Epithelial cell of prostate (primary cell): ENCODE data around the gene NGDN.

Experiments used
- DNase-seq: peaks from one replicate; pipeline ENCODE4 v3.0.0-alpha.2; 2011; ENCODE audit warnings: low read depth, low spot score
- H3K27ac ChIP-seq: fragments of 450-650 bp; 2 replicates; pipeline ENCODE4 v1.5.1; 2017; ENCODE audit warnings: mild to moderate bottlenecking

Gene NGDN

DNA sequence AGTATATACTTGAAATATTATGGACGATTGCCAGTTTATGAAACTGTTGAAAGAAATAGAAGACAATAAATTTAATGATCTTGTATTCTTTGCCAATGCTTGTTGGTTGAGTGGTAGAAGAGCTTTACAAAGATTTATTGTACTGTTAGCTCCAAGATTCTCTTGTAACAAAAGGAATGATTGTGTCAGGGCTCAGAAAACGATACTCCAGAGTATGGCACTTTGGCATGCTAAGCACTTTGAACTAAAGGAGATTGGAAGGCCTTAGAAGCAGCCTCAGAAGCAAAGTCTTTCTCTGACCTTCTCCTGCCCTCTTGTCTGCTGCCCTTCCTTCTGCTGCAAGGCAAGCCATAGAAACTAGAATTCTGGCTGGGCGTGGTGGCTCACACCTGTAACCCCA is 4.2 kb upstream of the NGDN start:
- no peak overlapping the region for H3K27ac ChIP-seq
- DNase-seq, result no peak

DNA sequence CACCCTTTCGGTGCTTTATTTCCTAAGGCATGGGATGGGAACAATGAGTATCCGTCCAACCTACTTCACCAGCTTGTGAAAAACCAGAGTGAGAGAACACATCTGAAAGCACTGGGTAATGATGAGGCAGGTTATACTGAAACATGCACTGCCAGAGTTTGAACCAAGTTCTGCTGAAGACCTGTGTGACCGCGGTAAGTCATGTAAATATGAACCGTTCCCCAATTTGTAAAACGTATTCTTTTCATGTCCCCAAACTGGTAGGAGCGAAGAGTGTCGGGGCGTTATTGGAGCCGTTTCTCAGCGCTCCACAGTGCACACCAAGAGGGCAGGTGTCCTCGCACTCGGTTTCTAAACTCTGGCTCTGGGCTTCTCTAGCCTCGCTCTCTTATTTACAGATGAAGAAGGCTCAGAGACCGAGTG is 788 bp upstream of the NGDN start:
- H3K27ac ChIP-seq, result peak overlapping the region; percentile 51
- no peak for DNase-seq

DNA sequence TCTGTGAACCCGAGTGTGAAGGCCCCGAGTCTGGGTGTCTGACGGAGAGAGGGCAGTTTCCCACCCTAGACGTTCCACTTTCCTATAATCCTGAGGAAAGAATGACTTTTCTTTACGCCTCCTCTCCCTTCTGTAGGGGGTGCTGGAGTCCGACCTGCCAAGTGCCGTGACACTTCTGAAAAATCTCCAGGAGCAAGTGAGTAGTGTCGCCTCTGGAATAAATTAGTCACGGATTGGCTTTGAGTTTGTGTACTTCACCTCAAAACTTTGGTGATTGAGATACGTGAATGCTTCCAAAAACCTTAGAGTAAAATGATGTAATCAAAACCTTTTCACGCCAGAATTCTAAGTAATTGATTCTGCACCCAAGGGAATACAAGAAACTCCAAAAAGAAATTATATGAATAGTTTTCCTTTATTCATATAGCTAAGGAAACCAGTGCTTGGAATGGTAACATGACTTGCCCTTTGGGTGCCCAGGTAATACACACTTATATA is 452 bp downstream of the NGDN start:
- DNase-seq, result no peak
- H3K27ac ChIP-seq, result peak overlapping the region; percentile 51

DNA sequence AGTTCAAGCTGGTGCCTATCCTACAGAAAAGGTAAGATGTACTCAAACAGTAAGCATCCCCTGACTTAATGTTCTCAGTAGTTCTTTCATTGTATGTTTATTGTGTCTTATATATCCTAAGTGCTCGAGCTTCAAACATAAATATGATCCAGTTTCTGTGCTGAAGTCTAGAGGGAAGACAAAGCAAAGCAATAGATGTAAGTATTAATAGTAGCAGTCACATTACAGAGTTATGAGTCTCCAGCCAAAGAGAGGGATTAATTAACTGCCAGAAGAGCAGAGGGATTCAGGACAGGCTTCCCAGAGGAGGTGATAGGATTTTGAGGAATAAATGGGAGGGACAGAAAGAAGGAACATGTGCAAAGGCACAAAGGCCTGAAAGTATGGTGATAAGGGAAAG is 1.4 kb downstream of the NGDN start:
- no peak for DNase-seq
- H3K27ac ChIP-seq, result no peak overlapping the region

DNA sequence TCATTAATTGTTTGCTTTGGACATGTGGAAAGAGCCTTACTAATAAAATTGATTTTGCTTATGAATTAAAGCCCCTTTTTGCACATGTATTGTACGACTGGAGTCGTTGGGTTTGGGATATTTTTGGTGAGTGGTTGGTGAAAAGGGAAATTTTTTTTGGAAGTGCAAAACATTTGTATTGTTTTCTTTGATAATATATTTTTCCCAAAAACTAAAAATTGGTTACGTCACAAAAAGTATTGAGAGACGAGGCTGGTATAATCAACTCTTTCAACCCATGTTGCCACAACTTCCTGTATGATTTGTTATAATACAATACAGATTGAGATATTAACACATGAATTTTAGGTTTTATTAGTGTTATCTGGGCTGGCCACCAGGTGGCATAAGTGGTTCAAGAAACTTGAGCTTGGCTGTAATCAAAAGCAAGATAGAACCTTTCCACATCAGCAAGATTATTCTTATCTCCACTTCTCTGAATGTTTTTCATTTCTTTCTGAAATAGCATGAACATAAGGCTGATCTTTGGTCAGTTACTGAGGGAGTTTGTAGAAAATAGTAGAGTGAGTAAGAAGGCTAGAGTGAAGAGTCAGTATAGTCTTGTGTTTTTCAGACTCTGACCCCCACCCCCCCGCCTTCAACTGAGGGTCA is 8.7 kb downstream of the NGDN start:
- DNase-seq, result no peak
- H3K27ac ChIP-seq, result no peak overlapping the region

DNA sequence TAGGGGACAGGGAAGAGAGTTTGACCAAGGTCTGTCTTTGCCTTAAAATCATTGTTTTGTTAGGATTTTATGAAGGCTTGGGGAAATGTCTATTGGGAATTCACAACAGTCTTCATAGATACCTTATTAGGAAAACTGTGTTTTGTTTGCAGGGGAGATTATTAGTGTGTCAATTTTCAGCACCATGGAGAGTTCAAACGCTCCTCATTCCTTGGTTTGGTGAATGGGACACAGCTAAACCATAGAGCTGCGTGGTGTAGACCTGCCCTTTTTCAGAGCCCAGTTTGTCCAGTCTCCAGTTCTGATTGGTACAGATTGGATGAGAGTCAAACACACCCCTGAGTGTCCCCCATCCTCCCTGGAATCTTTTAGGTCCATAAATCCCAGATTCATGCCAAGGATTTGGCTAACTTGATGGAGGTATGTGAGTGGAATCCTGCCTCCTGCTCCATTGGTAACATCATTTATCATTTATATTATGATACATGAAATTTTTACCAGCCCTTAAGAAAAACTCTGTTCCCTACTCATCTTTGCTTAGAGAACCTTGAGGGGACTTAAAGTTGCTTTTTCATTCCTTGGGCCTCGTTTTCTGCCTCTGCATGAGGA is 12.0 kb downstream of the NGDN start:
- no peak for DNase-seq

DNA sequence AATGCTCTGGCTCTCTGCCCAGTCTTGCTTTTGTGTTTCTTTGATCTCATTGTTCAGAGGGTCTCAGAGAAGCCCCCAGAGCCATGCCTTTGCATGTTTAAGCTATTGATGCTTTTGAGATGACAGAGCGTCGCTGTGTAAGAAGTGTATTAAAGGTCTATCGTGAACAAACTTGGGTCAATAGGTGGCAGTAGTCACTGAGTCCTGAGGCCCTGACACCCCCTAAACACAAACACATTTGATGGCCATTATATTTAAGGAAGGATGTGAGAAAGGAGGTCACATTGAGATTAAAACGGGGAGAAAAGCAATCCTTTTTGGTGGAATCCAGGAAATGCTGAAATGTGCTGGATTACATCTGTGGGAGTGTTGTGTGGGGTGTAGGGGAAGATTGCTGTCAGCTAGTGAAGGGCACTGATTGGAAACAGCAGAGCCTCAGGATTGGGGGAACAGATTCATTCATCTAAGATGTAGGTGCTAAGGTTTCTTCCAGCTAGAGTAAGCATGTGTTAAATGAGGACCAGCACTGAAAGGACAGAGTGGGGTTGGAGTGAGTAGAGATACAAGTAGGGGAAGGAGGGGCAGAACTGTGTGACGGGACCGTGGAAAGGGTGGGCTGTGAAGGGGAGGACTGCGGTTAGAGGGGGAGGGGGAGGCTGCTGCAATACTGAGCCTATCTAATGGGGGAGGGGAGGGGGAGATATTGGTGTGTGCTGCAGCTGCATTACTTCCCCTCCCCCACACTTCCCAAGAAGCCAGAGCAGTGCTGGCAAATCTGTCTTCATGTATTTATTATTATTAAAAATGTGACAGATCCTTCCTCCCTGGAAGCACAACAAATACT is 12.7 kb downstream of the NGDN start:
- no peak for DNase-seq
- H3K27ac ChIP-seq, result no peak overlapping the region

More for the DNA sequence above, 12.0 kb downstream of the NGDN start:
- no peak overlapping the region for H3K27ac ChIP-seq

DNA sequence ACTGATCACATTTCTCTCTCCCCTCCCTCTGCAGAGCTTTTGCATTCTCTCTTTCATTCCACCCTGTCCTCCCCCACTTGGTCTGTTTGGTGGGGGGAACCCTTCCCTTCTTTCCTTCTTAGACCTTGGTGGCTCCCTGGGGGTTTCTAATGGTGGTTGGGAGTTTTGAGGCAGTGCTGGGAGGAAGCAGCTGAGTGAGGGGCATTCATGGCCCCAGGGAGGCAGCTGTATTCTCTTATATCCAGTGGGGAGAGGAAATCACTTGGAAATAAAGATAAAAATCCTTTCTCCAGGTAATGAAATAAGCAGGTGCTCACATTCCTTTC is 13.3 kb downstream of the NGDN start:
- no peak for DNase-seq

DNA sequence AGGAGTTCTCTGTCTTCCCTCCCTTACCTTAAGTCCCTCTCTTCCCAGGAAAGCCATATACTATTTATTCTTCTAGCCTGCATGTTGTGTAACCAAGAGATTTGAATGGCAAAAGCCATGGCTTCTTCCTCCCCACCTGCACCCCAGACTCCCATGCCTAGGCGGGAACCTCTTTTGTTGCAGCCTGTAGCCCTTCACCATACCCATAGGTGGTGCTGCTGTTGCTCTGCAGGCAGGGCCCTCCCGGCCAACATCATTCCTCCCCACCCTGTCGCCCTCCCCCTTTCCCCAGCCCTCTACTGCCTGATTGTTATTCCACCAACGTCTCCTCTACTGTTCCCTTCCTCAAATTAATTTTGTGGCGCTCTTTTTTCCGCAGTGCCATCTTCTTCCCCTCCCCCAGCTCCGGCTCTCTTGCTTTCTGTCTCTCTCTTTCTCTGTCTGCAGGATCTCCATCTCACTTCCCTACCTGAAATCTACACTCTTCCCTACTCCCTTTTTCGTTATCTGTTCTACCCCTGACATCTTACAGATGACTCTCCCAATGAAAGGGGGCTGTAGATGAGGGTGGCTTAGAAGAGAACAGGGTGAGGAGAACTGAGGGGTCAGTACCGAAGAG is 13.8 kb downstream of the NGDN start:
- DNase-seq, result no peak
- no peak overlapping the region for H3K27ac ChIP-seq

More for the DNA sequence above, 13.3 kb downstream of the NGDN start:
- H3K27ac ChIP-seq, result no peak overlapping the region

DNA sequence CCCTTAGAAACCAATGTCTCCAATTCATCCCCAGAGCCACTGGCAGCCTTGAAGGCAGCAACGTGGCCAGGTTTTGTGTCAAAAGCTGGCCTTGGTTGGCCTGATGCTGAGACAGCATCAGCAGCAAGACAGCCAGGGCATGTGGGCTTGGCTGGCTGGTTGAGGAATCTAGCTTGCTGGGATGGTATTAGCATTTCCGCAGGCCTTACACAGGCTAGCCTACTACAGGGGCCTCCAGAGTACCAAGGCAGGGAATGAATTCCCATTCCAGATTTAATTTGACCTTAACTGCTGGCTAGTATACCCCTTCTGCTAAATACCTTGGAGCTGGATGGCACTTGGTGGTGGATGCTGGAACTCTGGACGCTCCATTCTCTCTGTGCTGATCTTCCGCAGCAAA is 15.8 kb downstream of the NGDN start:
- DNase-seq, result no peak
- no peak overlapping the region for H3K27ac ChIP-seq

DNA sequence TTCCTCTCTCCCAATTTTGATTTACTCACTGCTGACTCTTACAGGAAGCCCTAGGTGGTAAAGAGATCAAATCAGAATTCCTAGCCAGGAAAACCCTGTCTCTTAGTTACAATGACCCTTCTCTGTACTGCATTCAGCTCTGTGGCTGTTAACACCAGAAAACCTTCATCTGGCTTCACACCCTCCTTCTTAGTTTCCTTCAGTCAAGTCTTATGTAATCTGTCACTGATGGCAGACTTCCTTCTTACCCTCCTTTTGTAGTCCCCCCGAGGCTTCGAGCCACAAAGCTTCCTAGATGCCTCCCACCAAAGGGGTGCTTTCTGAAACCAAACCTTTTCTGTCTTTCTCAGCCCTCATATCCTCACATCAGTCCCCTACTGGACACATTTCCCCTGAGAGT is 16.5 kb downstream of the NGDN start:
- no peak overlapping the region for H3K27ac ChIP-seq
- no peak for DNase-seq

DNA sequence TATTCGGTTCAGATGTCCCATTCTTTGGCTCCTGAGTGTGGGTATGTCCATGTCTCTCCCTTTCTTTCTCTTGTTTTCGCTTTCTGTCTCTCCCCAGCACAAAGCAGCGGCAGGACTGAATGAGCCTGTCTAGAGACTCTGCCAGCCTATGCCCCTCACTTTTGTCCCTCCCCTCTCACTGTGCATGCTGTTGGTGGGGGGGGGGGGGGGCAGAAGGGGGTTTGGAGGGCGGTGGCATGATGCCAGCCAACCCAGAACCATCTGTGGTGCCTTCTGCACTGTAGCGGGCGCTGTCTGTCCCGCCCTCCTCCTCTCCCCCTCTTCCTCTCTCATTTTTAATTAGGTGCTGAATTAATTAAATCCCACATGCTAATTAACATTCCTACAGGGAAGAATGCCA is 17.7 kb downstream of the NGDN start:
- DNase-seq, result no peak

DNA sequence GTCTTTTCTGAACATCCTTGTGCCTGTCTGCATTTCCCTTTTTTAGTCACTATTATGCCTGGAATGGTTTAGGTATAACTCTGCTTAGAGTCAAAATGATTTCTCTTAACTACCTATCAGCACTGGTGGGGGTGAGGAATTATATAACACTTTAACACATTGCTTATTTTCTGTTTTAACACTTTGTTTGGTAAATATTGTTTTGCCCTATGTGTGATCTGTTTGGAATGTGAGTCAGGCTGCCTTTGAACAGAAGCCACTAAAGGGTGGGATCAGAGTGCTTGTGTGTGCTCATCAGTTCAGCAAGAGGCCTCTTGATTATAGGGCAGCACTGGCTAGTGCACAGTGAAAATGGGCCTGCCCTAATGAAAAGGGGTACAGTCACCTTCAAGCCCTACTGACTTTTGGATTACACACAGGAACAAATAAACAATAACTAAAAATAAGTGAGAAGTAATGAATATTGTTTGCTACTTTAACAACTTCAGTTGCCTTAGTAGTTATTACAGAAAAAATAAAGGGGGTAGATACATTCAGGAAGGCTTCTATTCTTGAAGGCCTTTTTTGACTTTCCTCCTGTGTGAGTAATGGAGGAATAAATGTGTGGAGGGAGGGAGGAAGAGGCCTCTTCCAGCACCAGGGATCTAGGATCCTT is 23.2 kb downstream of the NGDN start:
- H3K27ac ChIP-seq, result no peak overlapping the region
- DNase-seq, result no peak

More for the DNA sequence above, 17.7 kb downstream of the NGDN start:
- no peak overlapping the region for H3K27ac ChIP-seq

DNA sequence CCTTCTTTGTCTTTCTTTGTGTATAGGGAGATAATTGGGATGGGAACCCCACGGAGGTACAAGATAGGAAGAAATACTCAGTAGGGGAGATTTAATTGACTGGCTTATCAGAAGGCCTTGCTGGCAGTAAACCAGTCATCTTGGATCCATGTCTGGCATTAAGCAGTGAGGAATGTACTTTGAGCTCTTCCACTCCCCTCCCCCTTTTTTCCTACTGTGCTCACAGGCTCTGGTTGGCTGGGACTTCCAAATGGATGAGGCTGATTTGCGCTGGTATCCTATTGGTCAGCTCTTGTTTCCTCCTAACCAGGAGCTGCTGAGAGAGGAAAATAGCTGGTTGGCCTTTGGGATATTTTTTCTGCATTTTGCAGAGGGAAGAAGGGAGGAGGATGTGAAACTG is 24.7 kb downstream of the NGDN start:
- H3K27ac ChIP-seq, result no peak overlapping the region
- no peak for DNase-seq

DNA sequence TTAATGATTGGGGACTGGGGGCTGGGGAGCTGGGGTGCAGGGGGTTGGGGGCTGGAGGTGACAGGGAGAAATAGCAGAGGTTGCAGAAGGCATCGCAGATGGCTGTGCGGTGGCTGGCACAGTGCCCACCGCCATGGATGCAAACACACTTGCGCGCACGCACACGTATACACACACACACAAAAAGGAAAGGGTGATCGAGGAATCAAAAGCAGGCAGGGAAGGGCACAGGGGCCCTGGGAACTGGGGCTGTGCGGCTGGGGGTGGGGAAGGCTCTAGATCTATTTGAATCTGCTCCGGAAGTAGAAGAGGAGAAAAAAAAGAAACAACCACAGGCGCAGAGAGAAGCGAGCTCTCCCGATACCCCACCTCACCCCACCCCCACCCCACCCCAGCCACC is 42.7 kb downstream of the NGDN start:
- DNase-seq, result no peak

DNA sequence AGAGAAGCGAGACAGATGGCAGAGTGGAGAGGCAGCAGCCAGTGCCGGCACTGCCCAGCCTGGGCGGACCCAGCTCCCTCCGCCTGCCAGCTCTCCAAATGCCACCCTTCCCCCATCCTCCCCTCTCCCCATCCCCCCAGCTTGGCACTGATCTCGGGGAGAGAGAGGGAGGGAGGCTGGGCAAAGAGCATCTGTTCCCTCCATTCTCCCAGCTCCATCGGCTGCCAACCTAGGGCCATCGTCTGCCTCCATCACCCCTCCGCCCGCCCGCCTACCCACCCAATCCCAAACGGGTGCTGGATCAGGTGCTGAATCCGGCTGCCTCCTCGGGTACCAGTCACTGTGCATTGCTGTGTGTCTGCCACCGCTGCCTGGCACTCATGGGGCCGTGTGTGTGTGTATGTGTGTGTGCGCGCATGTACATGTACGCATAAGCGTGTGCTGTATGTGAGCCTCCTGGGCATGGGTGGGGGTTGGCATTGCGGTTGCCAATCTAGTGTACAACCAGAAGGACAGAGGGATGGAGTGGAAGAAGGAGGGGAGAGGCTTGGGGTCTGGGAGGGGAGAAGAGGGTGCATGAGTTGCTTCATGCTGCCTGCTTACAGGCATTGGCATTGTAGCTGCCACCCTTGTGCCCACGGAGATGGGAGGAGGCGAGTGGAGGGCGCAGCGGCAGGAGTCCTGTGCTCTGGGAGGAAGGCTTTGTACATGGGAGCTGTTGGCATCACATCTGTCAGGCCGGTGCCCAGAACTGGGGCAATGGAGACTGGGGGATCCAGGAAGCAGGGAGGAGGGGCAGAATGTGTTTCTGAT is 43.7 kb downstream of the NGDN start:
- H3K27ac ChIP-seq, result no peak overlapping the region
- DNase-seq, result no peak

More for the DNA sequence above, 42.7 kb downstream of the NGDN start:
- no peak overlapping the region for H3K27ac ChIP-seq

DNA sequence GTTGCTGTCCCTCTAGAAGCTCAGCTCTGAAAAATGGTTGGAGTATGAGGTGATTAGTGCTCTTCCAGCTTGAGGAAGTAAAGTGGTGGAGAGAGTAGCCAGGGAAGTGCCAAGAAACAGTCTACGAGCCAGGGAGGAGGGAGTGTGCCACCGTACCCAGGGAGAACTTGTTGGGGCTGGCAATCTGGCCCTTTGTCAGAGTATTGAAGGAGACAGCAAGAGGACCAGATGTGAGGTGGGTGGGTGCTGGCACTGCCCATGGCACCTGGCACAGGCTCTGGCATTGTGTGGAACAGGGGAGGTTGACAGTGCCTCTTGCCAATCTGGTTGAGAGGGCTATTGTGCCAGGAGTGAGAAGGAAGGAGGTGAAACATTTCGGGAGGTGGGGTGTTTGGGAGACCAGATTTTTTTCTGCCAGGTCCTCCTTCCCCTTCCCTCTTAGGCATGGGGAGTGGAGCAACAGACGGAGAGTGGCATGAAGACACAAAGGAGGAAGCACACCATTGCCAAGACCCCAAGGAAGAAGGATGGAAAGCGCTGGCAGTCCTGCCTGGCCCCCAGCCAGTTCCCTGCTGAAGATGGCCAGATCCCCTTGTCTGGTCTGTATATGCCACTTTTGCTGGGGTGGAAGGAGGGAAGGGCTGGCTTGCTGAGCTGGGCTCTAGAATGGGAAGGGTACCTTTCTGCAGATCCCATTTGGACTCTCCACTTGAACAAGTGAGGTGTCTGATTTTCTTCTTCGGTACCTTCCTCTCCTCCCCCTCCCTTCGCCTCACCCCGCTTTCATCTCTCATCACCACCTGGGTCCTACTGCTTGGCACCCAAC is 44.5 kb downstream of the NGDN start:
- no peak for DNase-seq
- no peak overlapping the region for H3K27ac ChIP-seq

DNA sequence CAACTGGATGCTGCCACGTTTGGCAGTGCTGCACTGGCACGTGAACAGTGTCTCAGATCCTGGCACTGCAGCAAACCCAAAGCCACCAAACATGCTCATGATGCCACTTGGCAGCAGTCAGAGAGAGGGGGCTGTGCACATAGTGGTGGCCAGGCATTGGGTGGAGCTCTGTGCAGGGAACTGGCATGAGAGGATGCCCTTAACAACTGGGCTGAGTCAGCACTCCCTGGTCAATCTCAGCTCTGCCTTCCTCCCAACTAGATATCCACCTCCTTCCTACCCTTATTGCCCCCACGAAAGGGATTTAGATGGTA is 45.1 kb downstream of the NGDN start:
- no peak overlapping the region for H3K27ac ChIP-seq
- DNase-seq, result no peak
